ENCODE data around the gene IL1RN.

DNA sequence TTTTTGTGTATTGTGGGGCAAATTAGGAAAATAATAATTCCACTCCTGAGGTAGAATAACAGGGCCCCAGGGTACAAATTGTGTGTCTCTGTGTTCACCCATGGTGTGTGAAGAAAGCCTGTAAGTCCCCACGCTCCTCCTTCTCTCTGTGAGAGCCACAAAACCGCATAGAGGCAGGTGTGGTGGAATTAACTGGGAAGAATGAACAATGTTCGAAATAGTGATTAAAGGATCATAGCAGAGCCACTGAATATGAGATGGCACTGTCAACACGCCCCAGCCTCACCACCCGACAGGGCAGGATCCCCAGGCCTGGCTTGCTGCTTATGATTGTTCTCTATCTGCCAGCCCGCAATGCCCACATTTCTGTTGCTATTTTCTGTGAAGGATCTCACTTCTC lies 14.1 kb downstream of the IL1RN start:
- TF ChIP-seq, protein P1, sequence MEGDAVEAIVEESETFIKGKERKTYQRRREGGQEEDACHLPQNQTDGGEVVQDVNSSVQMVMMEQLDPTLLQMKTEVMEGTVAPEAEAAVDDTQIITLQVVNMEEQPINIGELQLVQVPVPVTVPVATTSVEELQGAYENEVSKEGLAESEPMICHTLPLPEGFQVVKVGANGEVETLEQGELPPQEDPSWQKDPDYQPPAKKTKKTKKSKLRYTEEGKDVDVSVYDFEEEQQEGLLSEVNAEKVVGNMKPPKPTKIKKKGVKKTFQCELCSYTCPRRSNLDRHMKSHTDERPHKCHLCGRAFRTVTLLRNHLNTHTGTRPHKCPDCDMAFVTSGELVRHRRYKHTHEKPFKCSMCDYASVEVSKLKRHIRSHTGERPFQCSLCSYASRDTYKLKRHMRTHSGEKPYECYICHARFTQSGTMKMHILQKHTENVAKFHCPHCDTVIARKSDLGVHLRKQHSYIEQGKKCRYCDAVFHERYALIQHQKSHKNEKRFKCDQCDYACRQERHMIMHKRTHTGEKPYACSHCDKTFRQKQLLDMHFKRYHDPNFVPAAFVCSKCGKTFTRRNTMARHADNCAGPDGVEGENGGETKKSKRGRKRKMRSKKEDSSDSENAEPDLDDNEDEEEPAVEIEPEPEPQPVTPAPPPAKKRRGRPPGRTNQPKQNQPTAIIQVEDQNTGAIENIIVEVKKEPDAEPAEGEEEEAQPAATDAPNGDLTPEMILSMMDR (IDR thresholded peaks at IDR 0.05), result no peak
- TF ChIP-seq EP300 (IDR thresholded peaks at IDR 0.05) (no peak), POLR2AphosphoS5 (IDR thresholded peaks at IDR 0.05) (no peak), POLR2A (IDR thresholded peaks at IDR 0.05) (no peak)

Data from suprapubic skin (tissue), 4 donors.